HepG2 (cell line): Measurements from ENCODE around the gene KIN. TPM values are rescaled to one million over a fixed set of nuclear protein-coding genes. Genes with fewer than 3 reads are reported as not detected.
"Not testable (repeated sequence)": the region's sequence is repeated elsewhere in the genome, so short reads cannot be mapped to it uniquely, and the experiment has no call there.

Source experiments
- FOXP1 ChIP-seq, 2 experiments: fragments of 450-650 bp in 1 of 2; IDR thresholded peaks; 2 replicates each; pipeline ENCODE4 v1.6.1; 2017 to 2018; ENCODE audit warnings: antibody characterized with exemption in 1 of 2
- GATAD2A ChIP-seq: IDR thresholded peaks from 2 replicates; pipeline ENCODE4 v1.6.1; 2016
- HNF4A ChIP-seq: sonication (generic); formaldehyde crosslinking; IDR thresholded peaks from 2 replicates; pipeline ENCODE4 v1.4.0; 2020; ENCODE audit warnings: missing genetic modification reagents
- MEF2D ChIP-seq: sonication (generic); formaldehyde crosslinking; IDR thresholded peaks from 2 replicates; pipeline ENCODE4 v1.5.1; 2020; ENCODE audit warnings: mild to moderate bottlenecking, missing genetic modification reagents
- PAXIP1 ChIP-seq: sonication (generic); formaldehyde crosslinking; conservative IDR thresholded peaks from 2 replicates; pipeline ENCODE4 v1.4.0; 2020; ENCODE audit warnings: mild to moderate bottlenecking, missing genetic modification reagents, moderate library complexity
- PITX1 ChIP-seq: sonication (generic); formaldehyde crosslinking; IDR thresholded peaks from 2 replicates; pipeline ENCODE4 v1.5.1; 2020; ENCODE audit warnings: mild to moderate bottlenecking, missing genetic modification reagents
- PRDM10 ChIP-seq: sonication (generic); formaldehyde crosslinking; IDR thresholded peaks from 2 replicates; pipeline ENCODE4 v1.4.0; 2020; ENCODE audit warnings: low read depth, missing genetic modification reagents
- RARA ChIP-seq: IDR thresholded peaks from 2 replicates; pipeline ENCODE4 v1.6.1; 2016; ENCODE audit warnings: missing genetic modification reagents, missing compliant biosample characterization
- RXRB ChIP-seq: IDR thresholded peaks from 2 replicates; pipeline ENCODE4 v1.6.1; 2016; ENCODE audit warnings: borderline replicate concordance, missing genetic modification reagents, missing compliant biosample characterization
- SIX1 ChIP-seq: sonication (generic); formaldehyde crosslinking; IDR thresholded peaks from 2 replicates; pipeline ENCODE4 v1.4.0; 2020; ENCODE audit warnings: missing genetic modification reagents, borderline replicate concordance
- SIX4 ChIP-seq: sonication (generic); formaldehyde crosslinking; IDR thresholded peaks from 2 replicates; pipeline ENCODE4 v1.4.0; 2020; ENCODE audit warnings: missing genetic modification reagents
- SOX13 ChIP-seq, 3 experiments: fragments of 450-650 bp in 1 of 3; sonication (generic) in 1 of 3; formaldehyde crosslinking in 1 of 3; IDR thresholded peaks in 2 of 3; conservative IDR thresholded peaks in 1 of 3; 2 replicates each; pipeline versions ENCODE4 v1.5.0 to v1.6.1; 2016 to 2020; ENCODE audit warnings: antibody characterized with exemption in 1 of 3, mild to moderate bottlenecking in 1 of 3, missing compliant biosample characterization in 1 of 3, missing genetic modification reagents in 1 of 3, moderate library complexity in 1 of 3
- SP5 ChIP-seq: IDR thresholded peaks from 2 replicates; pipeline ENCODE4 v1.6.1; 2016; ENCODE audit warnings: low read depth, borderline replicate concordance
- TBX2 ChIP-seq: sonication (generic); formaldehyde crosslinking; IDR thresholded peaks from 2 replicates; pipeline ENCODE4 v1.5.0; 2020; ENCODE audit warnings: missing genetic modification reagents, mild to moderate bottlenecking, borderline replicate concordance
- TFAP4 ChIP-seq: sonication (generic); IDR thresholded peaks from 2 replicates; pipeline ENCODE4 v1.6.1; 2016; ENCODE audit warnings: low read depth, borderline replicate concordance
- ZBTB3 ChIP-seq: sonication (generic); formaldehyde crosslinking; IDR thresholded peaks from 2 replicates; pipeline ENCODE4 v1.4.0; 2020; ENCODE audit warnings: low read depth, mild to moderate bottlenecking, moderate library complexity, missing genetic modification reagents, borderline replicate concordance
- ZNF501 ChIP-seq: sonication (generic); formaldehyde crosslinking; IDR thresholded peaks from 2 replicates; pipeline ENCODE4 v1.5.1; 2020; ENCODE audit warnings: mild to moderate bottlenecking, moderate library complexity, missing genetic modification reagents
- ZNF770 ChIP-seq: sonication (generic); formaldehyde crosslinking; IDR thresholded peaks from 2 replicates; pipeline ENCODE4 v1.5.0; 2020; ENCODE audit warnings: mild to moderate bottlenecking, missing genetic modification reagents
- polyA plus RNA-seq, 8 experiments: library from polyadenylated mRNA; depleted of rRNA in 3 of 8; stranded (reverse) in 7 of 8; unstranded in 1 of 8; fragments of >200 nt; fragmentation: Illumina TruSeq in 4 of 8; extraction: Trizol in 4 of 8; gene quantifications; 2 replicates each; pipeline versions ENCODE4 v1.2.1 to v1.2.3, GENCODE V29; 2011 to 2016; ENCODE audit warnings: low read depth in 4 of 8, missing spikeins in 1 of 8, mixed read lengths in 1 of 8; ENCODE audit not compliant: insufficient read depth in 1 of 8
- total RNA-seq, 5 experiments: library from RNA; depleted of rRNA; stranded (reverse); fragments of >200 nt; fragmentation: Illumina TruSeq; extraction: Trizol; gene quantifications; 2 replicates each; pipeline ENCODE4 v1.2.3, GENCODE V29; 2016; ENCODE audit warnings: low read depth in 1 of 5

The KIN gene
- total and polyA plus RNA-seq, 2 of the 13 experiments (the other 11 are each of a cell fraction or from before 2014, with no cell fraction given): 4.9 to 23.2 TPM

GRCh38 chr10:7811743-7812142, 23.9 kb upstream of the KIN start (continued):
- TF ChIP-seq PRDM10 (CRISPR knock-in tag) (0 out of 2 replicates have a peak, but pooled peaks have one; percentile 29), FOXP1 (IDR thresholded peaks at IDR 0.05) (0 out of 2 replicates have a peak, but pooled peaks have one; percentile 53), SOX13 (CRISPR knock-in tag; conservative IDR thresholded peaks at IDR 0.05 in 1 of 2, IDR thresholded peaks at IDR 0.05 in 1 of 2) (peak in 1 of 2 experiments; percentile 17; a peak in 1 of 4 replicates), ZNF770 (CRISPR knock-in tag) (0 out of 2 replicates have a peak, but pooled peaks have one; percentile 30), SIX4 (CRISPR knock-in tag) (peak; percentile 42; the same call in 1 of the 2 replicates), TBX2 (CRISPR knock-in tag) (peak; percentile 78), RARA (CRISPR knock-in tag) (peak; percentile 76), SP5 (CRISPR knock-in tag) (peak; percentile 68; the same call in 1 of the 2 replicates), ZBTB3 (CRISPR knock-in tag) (peak; percentile 61; the same call in 1 of the 2 replicates), ZNF501 (CRISPR knock-in tag) (peak; percentile 42; the same call in 1 of the 2 replicates), PITX1 (CRISPR knock-in tag) (peak; percentile 83), PAXIP1 (CRISPR knock-in tag) (peak; percentile 73), MEF2D (CRISPR knock-in tag) (peak; percentile 41; the same call in 1 of the 2 replicates), RXRB (CRISPR knock-in tag) (peak; percentile 65; the same call in 1 of the 2 replicates), SIX1 (CRISPR knock-in tag) (peak; percentile 73), HNF4A (peak; percentile 72), GATAD2A (CRISPR knock-in tag) (peak; percentile 26; the same call in 1 of the 2 replicates), TFAP4 (peak; percentile 33; the same call in 1 of the 2 replicates)
- not testable (repeated sequence) for TF ChIP-seq FOXP1 (CRISPR knock-in tag; IDR thresholded peaks at IDR 0.05); SOX13 (IDR thresholded peaks at IDR 0.05)
